ENCODE results near the gene DOCK11. TPM values are rescaled to one million over a fixed set of nuclear protein-coding genes. Genes with fewer than 3 reads are reported as not detected.

Gene DOCK11
- total RNA-seq, 1 donor from 2014 or later, result 3.8 TPM

DNA sequence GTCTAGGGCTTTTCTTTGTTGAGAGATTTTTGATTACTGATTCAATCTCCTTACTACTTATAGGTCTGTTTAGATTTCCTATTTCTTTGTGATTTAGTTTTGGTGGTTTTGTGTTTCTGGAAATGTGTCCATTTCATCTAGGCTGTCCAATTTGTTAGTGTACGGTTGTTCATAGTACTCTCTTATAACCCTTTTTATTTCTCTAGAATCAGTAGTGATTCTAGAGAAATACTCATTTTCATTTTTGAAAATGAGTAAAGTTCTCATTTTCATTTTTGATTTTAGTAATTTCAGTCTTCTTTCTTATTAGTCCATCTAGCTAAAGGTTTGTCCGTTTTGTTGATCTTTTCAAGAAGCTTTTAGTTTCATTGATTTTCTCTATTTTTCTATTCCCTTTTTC, 239.3 kb downstream of the DOCK11 start:
- no peaks in the 10 kb centered on the region for H3K36me3 ChIP-seq

More for the DNA sequence above, 239.3 kb downstream of the DOCK11 start:
- intact Hi-C loops (cut with micrococcal nuclease), result no loop called here
- TF ChIP-seq, protein P1, sequence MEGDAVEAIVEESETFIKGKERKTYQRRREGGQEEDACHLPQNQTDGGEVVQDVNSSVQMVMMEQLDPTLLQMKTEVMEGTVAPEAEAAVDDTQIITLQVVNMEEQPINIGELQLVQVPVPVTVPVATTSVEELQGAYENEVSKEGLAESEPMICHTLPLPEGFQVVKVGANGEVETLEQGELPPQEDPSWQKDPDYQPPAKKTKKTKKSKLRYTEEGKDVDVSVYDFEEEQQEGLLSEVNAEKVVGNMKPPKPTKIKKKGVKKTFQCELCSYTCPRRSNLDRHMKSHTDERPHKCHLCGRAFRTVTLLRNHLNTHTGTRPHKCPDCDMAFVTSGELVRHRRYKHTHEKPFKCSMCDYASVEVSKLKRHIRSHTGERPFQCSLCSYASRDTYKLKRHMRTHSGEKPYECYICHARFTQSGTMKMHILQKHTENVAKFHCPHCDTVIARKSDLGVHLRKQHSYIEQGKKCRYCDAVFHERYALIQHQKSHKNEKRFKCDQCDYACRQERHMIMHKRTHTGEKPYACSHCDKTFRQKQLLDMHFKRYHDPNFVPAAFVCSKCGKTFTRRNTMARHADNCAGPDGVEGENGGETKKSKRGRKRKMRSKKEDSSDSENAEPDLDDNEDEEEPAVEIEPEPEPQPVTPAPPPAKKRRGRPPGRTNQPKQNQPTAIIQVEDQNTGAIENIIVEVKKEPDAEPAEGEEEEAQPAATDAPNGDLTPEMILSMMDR (IDR thresholded peaks at IDR 0.05; ENCODE audit: borderline replicate concordance), result no peak
- no peaks in the 10 kb centered on the region for H3K27me3 ChIP-seq (ENCODE audit: low read depth)
- no peak for DNase-seq
- no peak overlapping the region for H3K27ac ChIP-seq (replicated peaks)
- no peak overlapping the region for H3K4me3 ChIP-seq
- peaks cover 4% of the 10 kb centered on the region for H3K9me3 ChIP-seq (replicated peaks)
- H3K4me1 ChIP-seq, result peaks cover 2% of the 10 kb centered on the region

Other genes with a start within 250 kb of the DOCK11 start
- 13.4 TPM for gene WDR44, start 149.7 kb upstream of the DOCK11 start, total RNA-seq
- 14.8 TPM for gene IL13RA1, start 231.8 kb downstream of the DOCK11 start, total RNA-seq

All from left ventricle myocardium inferior (tissue), 1 donor.